OCI-LY1 (cell line): ENCODE measurements around the gene PDE11A.

Experiments
- H2AFZ ChIP-seq: fragments of 200-600 bp; sonication (generic), shearing (Covaris generic); 2 replicates; pipeline ENCODE4 v1.6.0; 2014; ENCODE audit warnings: antibody characterized with exemption, mild to moderate bottlenecking, low read length
- H3F3A ChIP-seq: fragments of 200-600 bp; sonication (generic), shearing (Covaris generic); 2 replicates; pipeline ENCODE4 v1.6.0; 2014; ENCODE audit warnings: mild to moderate bottlenecking, antibody characterized with exemption, low read length, moderate library complexity; ENCODE audit not compliant: insufficient read depth
- H3K27ac ChIP-seq: fragments of 200-600 bp; sonication (generic); 2 replicates; pipeline ENCODE4 v1.5.1; 2014; ENCODE audit warnings: low read length, mixed run types, mild to moderate bottlenecking, low read depth; ENCODE audit not compliant: poor library complexity, severe bottlenecking
- H3K27me3 ChIP-seq: fragments of 200-600 bp; sonication (generic); 2 replicates; pipeline ENCODE4 v1.6.0; 2014; ENCODE audit warnings: antibody characterized with exemption, mild to moderate bottlenecking, low read length, moderate library complexity; ENCODE audit not compliant: insufficient read depth
- H3K36me3 ChIP-seq: fragments of 200-600 bp; sonication (generic); 2 replicates; pipeline ENCODE4 v1.6.1; 2014; ENCODE audit warnings: mild to moderate bottlenecking, antibody characterized with exemption, low read length, moderate library complexity, mixed read lengths; ENCODE audit not compliant: insufficient read depth
- H3K4me1 ChIP-seq: fragments of 200-600 bp; sonication (generic); 2 replicates; pipeline ENCODE4 v1.5.1; 2014; ENCODE audit warnings: mild to moderate bottlenecking, low read length, moderate library complexity; ENCODE audit not compliant: insufficient read depth, severe bottlenecking
- H3K4me2 ChIP-seq: fragments of 200-600 bp; sonication (generic), shearing (Covaris generic); 2 replicates; pipeline ENCODE4 v1.6.1; 2014; ENCODE audit warnings: low read length
- H3K4me3 ChIP-seq: fragments of 200-600 bp; sonication (generic); 2 replicates; pipeline ENCODE4 v1.5.1; 2014; ENCODE audit warnings: low read length, low read depth, mild to moderate bottlenecking, mixed read lengths; ENCODE audit not compliant: poor library complexity, severe bottlenecking
- H3K79me2 ChIP-seq: fragments of 200-600 bp; shearing (Covaris generic); 2 replicates; pipeline ENCODE4 v1.6.1; 2016; ENCODE audit warnings: mixed run types, low read length, mixed read lengths; ENCODE audit not compliant: insufficient read depth
- H3K9ac ChIP-seq: fragments of 200-600 bp; sonication (generic), shearing (Covaris generic); 2 replicates; pipeline ENCODE4 v1.6.1; 2014; ENCODE audit warnings: mild to moderate bottlenecking, low read length, mixed read lengths
- H3K9me2 ChIP-seq: fragments of 200-600 bp; sonication (generic), shearing (Covaris generic); 2 replicates; pipeline ENCODE4 v1.6.1; 2014; ENCODE audit warnings: low read depth, mild to moderate bottlenecking, low read length, mixed read lengths
- H3K9me3 ChIP-seq: fragments of 200-600 bp; shearing (Covaris generic); 2 replicates; pipeline ENCODE4 v1.6.1; 2014; ENCODE audit warnings: low read length, mixed read lengths
- H4K20me1 ChIP-seq: fragments of 200-600 bp; sonication (generic), shearing (Covaris generic); 2 replicates; pipeline ENCODE4 v1.6.0; 2016; ENCODE audit warnings: mild to moderate bottlenecking, low read length; ENCODE audit not compliant: insufficient read depth
- EZH2 ChIP-seq: fragments of 200-600 bp; sonication (generic), shearing (Covaris generic); IDR thresholded peaks from 2 replicates; pipeline ENCODE4 v1.8.0; 2017; ENCODE audit warnings: borderline replicate concordance, mixed run types, mild to moderate bottlenecking, antibody characterized with exemption, low read length, moderate library complexity, mixed read lengths
- TF ChIP-seq, protein P1 (sequence below): fragments of 200-600 bp; sonication (generic), shearing (Covaris generic); IDR thresholded peaks from 2 replicates; pipeline ENCODE4 v1.5.1; 2017; ENCODE audit warnings: mild to moderate bottlenecking, antibody characterized with exemption, low read length, moderate library complexity, mixed read lengths

Gene PDE11A

GRCh38 chr2:177914247-177914646, 158.3 kb downstream of the PDE11A start:
- no peaks in the 10 kb centered on the region for H3K9me3 ChIP-seq
- no peaks in the 10 kb centered on the region for H3K79me2 ChIP-seq
- no peaks in the 10 kb centered on the region for H3F3A ChIP-seq
- H3K4me1 ChIP-seq: no peaks in the 10 kb centered on the region
- H3K9ac ChIP-seq: no peak overlapping the region
- no peak for TF ChIP-seq EZH2
- TF ChIP-seq, protein P1, sequence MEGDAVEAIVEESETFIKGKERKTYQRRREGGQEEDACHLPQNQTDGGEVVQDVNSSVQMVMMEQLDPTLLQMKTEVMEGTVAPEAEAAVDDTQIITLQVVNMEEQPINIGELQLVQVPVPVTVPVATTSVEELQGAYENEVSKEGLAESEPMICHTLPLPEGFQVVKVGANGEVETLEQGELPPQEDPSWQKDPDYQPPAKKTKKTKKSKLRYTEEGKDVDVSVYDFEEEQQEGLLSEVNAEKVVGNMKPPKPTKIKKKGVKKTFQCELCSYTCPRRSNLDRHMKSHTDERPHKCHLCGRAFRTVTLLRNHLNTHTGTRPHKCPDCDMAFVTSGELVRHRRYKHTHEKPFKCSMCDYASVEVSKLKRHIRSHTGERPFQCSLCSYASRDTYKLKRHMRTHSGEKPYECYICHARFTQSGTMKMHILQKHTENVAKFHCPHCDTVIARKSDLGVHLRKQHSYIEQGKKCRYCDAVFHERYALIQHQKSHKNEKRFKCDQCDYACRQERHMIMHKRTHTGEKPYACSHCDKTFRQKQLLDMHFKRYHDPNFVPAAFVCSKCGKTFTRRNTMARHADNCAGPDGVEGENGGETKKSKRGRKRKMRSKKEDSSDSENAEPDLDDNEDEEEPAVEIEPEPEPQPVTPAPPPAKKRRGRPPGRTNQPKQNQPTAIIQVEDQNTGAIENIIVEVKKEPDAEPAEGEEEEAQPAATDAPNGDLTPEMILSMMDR: no peak
- no peak overlapping the region for H3K4me3 ChIP-seq
- no peak overlapping the region for H3K4me2 ChIP-seq
- H2AFZ ChIP-seq: no peak overlapping the region
- no peaks in the 10 kb centered on the region for H3K27me3 ChIP-seq
- no peaks in the 10 kb centered on the region for H3K36me3 ChIP-seq
- H3K27ac ChIP-seq: no peak overlapping the region
- H4K20me1 ChIP-seq: no peaks in the 10 kb centered on the region
- no peaks in the 10 kb centered on the region for H3K9me2 ChIP-seq

GRCh38 chr2:177909962-177910361, 162.6 kb downstream of the PDE11A start:
- Histone ChIP-seq H3K9me3 (no peaks in the 10 kb centered on the region), H3K27ac (no peak overlapping the region)

DNA sequence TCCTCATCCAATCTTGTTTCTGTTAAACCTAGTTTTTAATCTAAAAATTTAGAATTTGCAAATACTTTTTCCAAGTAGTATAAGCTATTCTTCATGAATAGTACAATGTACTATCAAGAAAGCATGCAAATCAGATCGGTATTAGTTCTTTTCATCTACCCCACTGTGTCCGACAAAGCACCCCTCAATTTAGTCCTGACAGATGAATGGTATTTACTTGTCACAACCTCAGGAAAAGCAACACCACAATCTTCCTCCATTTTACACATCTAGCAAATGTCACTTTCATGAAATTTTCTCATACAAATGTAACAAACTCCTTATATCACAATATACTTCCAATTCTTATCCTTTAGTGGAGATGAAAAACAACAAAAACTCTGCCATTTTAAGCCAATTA, 163.8 kb downstream of the PDE11A start:
- Histone ChIP-seq H3K4me1 (peaks cover 3% of the 10 kb centered on the region), H3K4me3 (no peak overlapping the region), H3K36me3 (no peaks in the 10 kb centered on the region), H3K27ac (no peak overlapping the region), H3F3A (no peaks in the 10 kb centered on the region), H3K9me3 (no peaks in the 10 kb centered on the region), H3K27me3 (no peaks in the 10 kb centered on the region), H3K9ac (no peak overlapping the region), H4K20me1 (no peaks in the 10 kb centered on the region), H3K79me2 (no peaks in the 10 kb centered on the region), H3K4me2 (no peak overlapping the region), H2AFZ (no peak overlapping the region), H3K9me2 (no peaks in the 10 kb centered on the region)
- no peak for TF ChIP-seq EZH2
- TF ChIP-seq, protein P1: no peak

More at GRCh38 chr2:177909962-177910361, 162.6 kb downstream of the PDE11A start:
- H3K79me2 ChIP-seq: no peaks in the 10 kb centered on the region
- H3K4me1 ChIP-seq: peaks cover 3% of the 10 kb centered on the region
- TF ChIP-seq EZH2: no peak
- TF ChIP-seq, protein P1: no peak
- no peak overlapping the region for H3K4me2 ChIP-seq
- H3K36me3 ChIP-seq: no peaks in the 10 kb centered on the region
- H3F3A ChIP-seq: no peaks in the 10 kb centered on the region
- no peak overlapping the region for H3K4me3 ChIP-seq
- H2AFZ ChIP-seq: no peak overlapping the region
- H3K9me2 ChIP-seq: no peaks in the 10 kb centered on the region
- H4K20me1 ChIP-seq: no peaks in the 10 kb centered on the region
- no peak overlapping the region for H3K9ac ChIP-seq
- no peaks in the 10 kb centered on the region for H3K27me3 ChIP-seq
